Caco-2 (cell line): Measurements from ENCODE around the gene SLC16A10. TPM values are rescaled to one million over a fixed set of nuclear protein-coding genes. Genes with fewer than 3 reads are reported as not detected.

ENCODE experiments used
- BruUV-seq: library from RNA; stranded (reverse); fragments of 400-500 nt; replicated peaks from 2 replicates; lab custom pipeline; 2021; lab: Mats Ljungman, UMichigan
- CTCF ChIA-PET: fragments of 300-600 bp; sonication (Branson Sonifier 250); formaldehyde crosslinking; loops from one replicate; lab custom pipeline; 2022; ENCODE audit warnings: antibody characterized with exemption; lab: Charles Lee
- POLR2A ChIA-PET: fragments of 300-600 bp; sonication (Branson Sonifier 250); formaldehyde crosslinking; loops from one replicate; lab custom pipeline; 2022; ENCODE audit warnings: antibody characterized with exemption; lab: Charles Lee
- DNase-seq, 2 experiments: peaks; one replicate each; pipeline versions ENCODE4 v3.0.0 to v3.0.0-alpha.2; 2020 to 2022
- H3K27me3 ChIP-seq: replicated peaks from 2 replicates; pipeline ENCODE4 v1.6.0; 2011; ENCODE audit warnings: low read length; ENCODE audit not compliant: control insufficient read depth, insufficient read depth
- H3K36me3 ChIP-seq: 2 replicates; pipeline ENCODE4 v1.5.1; 2011; ENCODE audit warnings: low read length; ENCODE audit not compliant: control insufficient read depth, insufficient read depth
- H3K4me1 ChIP-seq: fragments of 250-450 bp; sonication (Bioruptor Pico); 2 replicates; pipeline ENCODE4 v1.5.1; 2020; ENCODE audit warnings: mild to moderate bottlenecking
- H3K4me3 ChIP-seq: 2 replicates; pipeline ENCODE4 v1.5.1; 2011; ENCODE audit warnings: low read depth, mild to moderate bottlenecking, control low read depth, low read length
- H3K9me3 ChIP-seq: fragments of 250-450 bp; sonication (Bioruptor Pico); 2 replicates; pipeline ENCODE4 v1.5.1; 2020; ENCODE audit warnings: mild to moderate bottlenecking, moderate library complexity
- H3K27ac Mint-ChIP-seq: one replicate; pipeline ENCODE4 v1.8.0; 2022; ENCODE audit warnings: mixed read lengths; ENCODE audit not compliant: unreplicated experiment
- H3K27me3 Mint-ChIP-seq: one replicate; pipeline ENCODE4 v1.8.0; 2022; ENCODE audit warnings: mixed read lengths; ENCODE audit not compliant: insufficient read depth, unreplicated experiment
- H3K36me3 Mint-ChIP-seq: one replicate; pipeline ENCODE4 v1.8.0; 2022; ENCODE audit warnings: mild to moderate bottlenecking, mixed read lengths; ENCODE audit not compliant: insufficient read depth, unreplicated experiment
- H3K4me1 Mint-ChIP-seq: one replicate; pipeline ENCODE4 v1.8.0; 2022; ENCODE audit warnings: low read depth, mixed read lengths; ENCODE audit not compliant: unreplicated experiment
- H3K4me3 Mint-ChIP-seq: one replicate; pipeline ENCODE4 v1.8.0; 2022; ENCODE audit warnings: mild to moderate bottlenecking, moderate library complexity, mixed read lengths; ENCODE audit not compliant: unreplicated experiment
- H3K9me3 Mint-ChIP-seq: one replicate; pipeline ENCODE4 v1.8.0; 2022; ENCODE audit warnings: mixed read lengths; ENCODE audit not compliant: unreplicated experiment
- intact Hi-C: fragments of 100-400 bp; cut with micrococcal nuclease; formaldehyde crosslinking; loops from one replicate; pipeline ENCODE4 v1.10.0; 2022; ENCODE audit not compliant: unreplicated experiment
- total RNA-seq: library from RNA; stranded (reverse); gene quantifications from 2 replicates; pipeline ENCODE4 v1.2.3, GENCODE V29; 2022
- TF ChIP-seq, protein P1 (sequence below), 2 experiments: fragments of 200-600 bp in 1 of 2; IDR thresholded peaks; 1 replicate in 1 of 2; 2 replicates in 1 of 2; pipeline versions ENCODE4 v1.5.1 to v1.8.0; 2011 to 2022; ENCODE audit warnings: antibody characterized with exemption in 1 of 2, control low read depth in 1 of 2, inconsistent platforms in 1 of 2, low read depth in 1 of 2, low read length in 1 of 2, mild to moderate bottlenecking in 1 of 2, moderate library complexity in 1 of 2; ENCODE audit not compliant: insufficient read depth in 1 of 2, severe bottlenecking in 1 of 2, unreplicated experiment in 1 of 2

The SLC16A10 gene
- total RNA-seq, 1 experiment from 2014 or later, result 14.2 TPM

DNA sequence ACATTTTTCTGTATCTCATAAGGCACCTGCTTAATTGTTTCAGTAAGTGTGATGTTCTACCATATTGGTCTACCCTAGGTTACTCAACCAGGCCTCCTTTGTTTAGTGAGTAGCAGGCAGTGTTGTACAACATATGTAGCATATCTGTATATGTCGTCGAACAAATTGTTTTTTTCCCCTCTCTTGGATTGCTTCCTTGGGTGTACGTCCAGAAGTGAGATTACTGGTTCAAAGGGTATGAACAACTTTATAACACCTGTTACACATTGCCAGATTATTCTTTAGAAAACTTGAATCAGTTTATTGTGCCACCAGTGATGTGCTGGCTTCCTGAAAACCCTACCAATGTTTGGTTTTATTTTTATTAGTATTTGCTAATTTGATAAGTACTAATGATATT lies 14.7 kb downstream of the SLC16A10 start:
- DNase-seq, result no peak
- no peaks in the 10 kb centered on the region for H3K27me3 Mint-ChIP-seq
- Histone ChIP-seq H3K36me3 (no peaks in the 10 kb centered on the region), H3K4me1 (no peaks in the 10 kb centered on the region; the same call in 1 of the 2 replicates), H3K27me3 (no peaks in the 10 kb centered on the region), H3K4me3 (no peak overlapping the region), H3K9me3 (peaks cover 3% of the 10 kb centered on the region)
- POLR2A ChIA-PET, result no interaction called here
- peaks cover 12% of the 10 kb centered on the region for H3K9me3 Mint-ChIP-seq
- no peak overlapping the region for H3K27ac Mint-ChIP-seq
- TF ChIP-seq, protein P1, sequence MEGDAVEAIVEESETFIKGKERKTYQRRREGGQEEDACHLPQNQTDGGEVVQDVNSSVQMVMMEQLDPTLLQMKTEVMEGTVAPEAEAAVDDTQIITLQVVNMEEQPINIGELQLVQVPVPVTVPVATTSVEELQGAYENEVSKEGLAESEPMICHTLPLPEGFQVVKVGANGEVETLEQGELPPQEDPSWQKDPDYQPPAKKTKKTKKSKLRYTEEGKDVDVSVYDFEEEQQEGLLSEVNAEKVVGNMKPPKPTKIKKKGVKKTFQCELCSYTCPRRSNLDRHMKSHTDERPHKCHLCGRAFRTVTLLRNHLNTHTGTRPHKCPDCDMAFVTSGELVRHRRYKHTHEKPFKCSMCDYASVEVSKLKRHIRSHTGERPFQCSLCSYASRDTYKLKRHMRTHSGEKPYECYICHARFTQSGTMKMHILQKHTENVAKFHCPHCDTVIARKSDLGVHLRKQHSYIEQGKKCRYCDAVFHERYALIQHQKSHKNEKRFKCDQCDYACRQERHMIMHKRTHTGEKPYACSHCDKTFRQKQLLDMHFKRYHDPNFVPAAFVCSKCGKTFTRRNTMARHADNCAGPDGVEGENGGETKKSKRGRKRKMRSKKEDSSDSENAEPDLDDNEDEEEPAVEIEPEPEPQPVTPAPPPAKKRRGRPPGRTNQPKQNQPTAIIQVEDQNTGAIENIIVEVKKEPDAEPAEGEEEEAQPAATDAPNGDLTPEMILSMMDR (IDR thresholded peaks at IDR 0.05; ENCODE audit: insufficient read depth in 1 of 2, low read depth in 1 of 2, low read length in 1 of 2, severe bottlenecking in 1 of 2, unreplicated experiment in 1 of 2), result no peak
- H3K4me3 Mint-ChIP-seq, result no peak overlapping the region
- BruUV-seq, result no TSS peak
- CTCF ChIA-PET, result no interaction called here
- peaks cover 5% of the 10 kb centered on the region for H3K36me3 Mint-ChIP-seq
- intact Hi-C loops, result no loop called here
- peaks cover under 1% of the 10 kb centered on the region for H3K4me1 Mint-ChIP-seq

- no peak for DNase-seq
- intact Hi-C loops, result no loop called here
- no TSS peak for BruUV-seq
- Histone ChIP-seq H3K4me3 (no peak overlapping the region), H3K9me3 (peaks cover 9% of the 10 kb centered on the region), H3K27me3 (no peaks in the 10 kb centered on the region), H3K36me3 (no peaks in the 10 kb centered on the region), H3K4me1 (peaks cover 7% of the 10 kb centered on the region)
- H3K36me3 Mint-ChIP-seq, result peaks cover 11% of the 10 kb centered on the region
- no peak overlapping the region for H3K4me3 Mint-ChIP-seq
- ChIA-PET POLR2A (no interaction called here), CTCF (no interaction called here)
- H3K4me1 Mint-ChIP-seq, result peaks cover 8% of the 10 kb centered on the region
- peaks cover 19% of the 10 kb centered on the region for H3K9me3 Mint-ChIP-seq
- no peaks in the 10 kb centered on the region for H3K27me3 Mint-ChIP-seq
- no peak overlapping the region for H3K27ac Mint-ChIP-seq
- TF ChIP-seq, protein P1 (IDR thresholded peaks at IDR 0.05; ENCODE audit: insufficient read depth in 1 of 2, low read depth in 1 of 2, low read length in 1 of 2, severe bottlenecking in 1 of 2, unreplicated experiment in 1 of 2), result no peak
These were observed 18.3 kb downstream of the SLC16A10 start for GRCh38 chr6:111105578-111105977.

DNA sequence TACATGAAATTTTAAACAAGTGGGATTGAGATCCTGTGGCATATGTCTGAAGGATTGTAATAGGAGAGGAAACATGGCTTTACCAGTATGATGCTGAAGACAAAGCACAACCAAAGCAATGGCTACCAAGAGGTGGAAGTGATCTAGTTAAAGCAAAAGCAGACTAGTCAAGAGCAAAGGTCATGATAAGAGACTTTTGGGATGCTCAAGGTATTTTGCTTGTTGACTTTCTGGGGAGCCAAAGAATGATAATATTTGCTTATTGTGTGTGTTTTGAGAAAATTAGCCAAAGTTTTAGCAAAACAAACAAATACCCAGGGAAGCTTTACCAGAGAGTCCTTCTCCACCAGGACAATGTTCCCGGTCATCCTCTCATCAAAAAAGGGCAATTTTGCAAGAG lies 20.3 kb downstream of the SLC16A10 start:
- Histone ChIP-seq H3K4me1 (peaks cover 7% of the 10 kb centered on the region), H3K9me3 (peaks cover 9% of the 10 kb centered on the region), H3K27me3 (no peaks in the 10 kb centered on the region), H3K36me3 (no peaks in the 10 kb centered on the region), H3K4me3 (no peak overlapping the region)
- ChIA-PET POLR2A (no interaction called here), CTCF (no interaction called here)
- TF ChIP-seq, protein P1 (IDR thresholded peaks at IDR 0.05; ENCODE audit: insufficient read depth in 1 of 2, low read depth in 1 of 2, low read length in 1 of 2, severe bottlenecking in 1 of 2, unreplicated experiment in 1 of 2), result no peak
- Mint-ChIP-seq H3K9me3 (peaks cover 19% of the 10 kb centered on the region), H3K36me3 (peaks cover 11% of the 10 kb centered on the region), H3K4me1 (peaks cover 8% of the 10 kb centered on the region), H3K27me3 (no peaks in the 10 kb centered on the region), H3K27ac (no peak overlapping the region), H3K4me3 (no peak overlapping the region)
- intact Hi-C loops, result no loop called here
- DNase-seq, result peak in 1 of 2 experiments; percentile 38
- BruUV-seq, result no TSS peak
